Adipose tissue (tissue), 3 donors: ENCODE results near the gene DOK7. TPM values are rescaled to one million over a fixed set of nuclear protein-coding genes. Genes with fewer than 3 reads are reported as not detected.

ENCODE experiments used
- H3K27ac ChIP-seq: one replicate; pipeline ENCODE4 v1.5.1; 2013; ENCODE audit warnings: low read depth, low read length
- WGBS, 3 donors: extraction: QIAGEN DNeasy Blood & Tissue Kit; methylation state at CpG; one replicate each; pipeline ENCODE4 v1.1.7; 2013; 5-methylcytosine and 5-hydroxymethylcytosine counted together
- polyA plus RNA-seq, 3 donors: library from polyadenylated mRNA; stranded (reverse); fragments of 200-250 nt; gene quantifications; one replicate each; pipeline ENCODE4 v1.2.3, GENCODE V29; 2013
- donor health status: healthy with polysubstance abuse.
- donor health status: Bipolar disorder and iron deficiency.
- donor health status: healthy.

Gene DOK7, protein sequence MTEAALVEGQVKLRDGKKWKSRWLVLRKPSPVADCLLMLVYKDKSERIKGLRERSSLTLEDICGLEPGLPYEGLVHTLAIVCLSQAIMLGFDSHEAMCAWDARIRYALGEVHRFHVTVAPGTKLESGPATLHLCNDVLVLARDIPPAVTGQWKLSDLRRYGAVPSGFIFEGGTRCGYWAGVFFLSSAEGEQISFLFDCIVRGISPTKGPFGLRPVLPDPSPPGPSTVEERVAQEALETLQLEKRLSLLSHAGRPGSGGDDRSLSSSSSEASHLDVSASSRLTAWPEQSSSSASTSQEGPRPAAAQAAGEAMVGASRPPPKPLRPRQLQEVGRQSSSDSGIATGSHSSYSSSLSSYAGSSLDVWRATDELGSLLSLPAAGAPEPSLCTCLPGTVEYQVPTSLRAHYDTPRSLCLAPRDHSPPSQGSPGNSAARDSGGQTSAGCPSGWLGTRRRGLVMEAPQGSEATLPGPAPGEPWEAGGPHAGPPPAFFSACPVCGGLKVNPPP
- 1 to 10 TPM in 1 of 3 donors, under 1 TPM in 2; 0.11 to 2.1 (median 0.18) TPM for polyA plus RNA-seq

- no peak within 1 kb of the TSS for H3K27ac ChIP-seq
- 6 to 11% (median 8%) methylated on average over 29 to 44 of the region's 44 CpGs for WGBS, 3 donors
Measured at GRCh38 chr4:3462790-3463415, at the start of gene DOK7. Gene DOK7, plus strand, starts transcription at chr4:3463306. Its CDS starts 70 bp downstream, at chr4:3463376.

DNA sequence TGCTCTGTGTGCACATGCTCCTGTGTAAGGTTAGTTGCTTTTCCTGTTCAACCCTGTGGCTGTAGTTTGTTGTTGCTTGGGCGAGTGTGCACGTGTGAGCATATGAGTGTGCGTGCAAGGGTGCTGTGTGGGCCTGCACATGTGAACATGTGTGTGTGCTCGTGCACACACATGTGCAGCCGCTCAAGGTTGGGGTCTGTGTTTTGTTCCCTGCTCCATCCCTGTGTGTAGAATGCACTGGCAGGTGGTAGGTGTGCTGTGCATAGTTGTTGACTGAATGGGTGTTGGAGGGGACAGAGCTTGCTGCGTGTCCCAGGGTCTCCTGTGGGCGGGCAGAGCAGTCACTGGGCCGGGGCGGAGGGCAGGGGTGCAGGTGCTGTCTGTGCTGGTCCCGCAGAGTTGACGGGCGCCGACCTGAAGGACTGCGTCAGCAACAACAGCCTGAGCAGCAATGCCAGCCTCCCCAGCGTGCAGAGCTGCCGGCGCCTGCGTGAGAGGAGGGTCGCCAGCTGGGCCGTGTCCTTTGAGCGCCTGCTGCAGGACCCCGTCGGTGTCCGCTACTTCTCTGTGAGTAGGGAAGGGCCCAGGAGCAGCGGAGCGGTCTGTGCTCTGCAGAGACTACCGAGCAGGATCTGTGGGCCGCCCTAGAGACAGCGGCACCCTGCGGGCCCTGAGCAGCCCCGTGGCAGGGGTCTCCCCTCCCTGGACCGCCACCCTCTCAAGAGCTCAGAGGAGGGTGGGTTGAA is 49.3 kb upstream of the DOK7 start:
- H3K27ac ChIP-seq: no peak overlapping the region
- WGBS, 3 donors: 91 to 95% (median 94%) methylated on average over 30 to 32 of the region's 32 CpGs

DNA sequence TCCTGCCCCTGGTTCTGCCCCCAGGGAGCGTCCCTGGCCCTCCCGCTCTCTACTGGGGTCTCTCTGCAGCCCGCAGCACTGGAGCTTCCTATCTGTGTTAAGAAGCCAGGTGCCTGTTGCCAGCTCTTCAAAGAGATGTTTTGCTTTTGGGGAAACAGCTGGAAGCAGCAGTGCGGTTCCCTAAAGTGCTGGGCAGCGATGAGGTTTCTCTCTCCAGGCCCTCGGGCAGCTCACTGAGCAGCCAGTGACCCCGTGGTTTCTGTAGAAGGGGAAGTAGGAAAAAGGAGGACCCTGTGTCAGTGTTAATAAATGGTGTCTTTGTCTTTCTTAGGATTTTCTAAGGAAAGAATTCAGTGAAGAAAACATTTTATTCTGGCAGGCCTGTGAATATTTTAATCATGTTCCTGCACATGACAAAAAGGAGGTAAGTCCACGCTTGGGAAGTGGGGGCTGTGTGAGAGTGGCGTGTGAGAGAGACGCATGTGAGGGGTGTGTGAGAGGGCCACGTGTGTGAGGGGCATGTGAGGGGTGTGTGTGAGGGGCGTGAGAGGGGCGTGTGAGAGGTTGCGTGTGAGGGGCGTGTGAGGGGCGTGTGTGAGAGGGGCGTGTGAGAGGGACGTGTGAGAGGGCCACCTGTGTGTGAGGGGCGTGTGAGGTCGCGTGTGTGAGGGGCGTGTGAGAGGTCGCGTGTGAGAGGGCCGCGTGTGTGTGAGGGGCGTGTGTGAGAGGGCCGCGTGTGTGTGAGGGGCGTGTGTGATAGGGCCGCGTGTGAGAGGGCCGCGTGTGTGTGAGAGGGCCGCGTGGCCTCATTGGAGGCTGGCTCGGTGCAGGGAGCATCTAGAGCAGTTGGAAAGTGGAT is 48.5 kb upstream of the DOK7 start:
- no peak overlapping the region for H3K27ac ChIP-seq
- WGBS, 3 donors: 77 to 92% (median 86%) methylated on average over 36 to 37 of the region's 37 CpGs

GRCh38 chr4:3415471-3416141 is 47.5 kb upstream of the DOK7 start:
- H3K27ac ChIP-seq: no peak overlapping the region
- 81 to 92% (median 91%) methylated on average over 33 of the region's 33 CpGs for WGBS, 3 donors

GRCh38 chr4:3416270-3416669 is 46.8 kb upstream of the DOK7 start:
- 91 to 92% (median 91%) methylated on average over 18 of the region's 18 CpGs for WGBS, 3 donors
- H3K27ac ChIP-seq: no peak overlapping the region

- WGBS, 3 donors: 96 to 99% (median 99%) methylated on average over 17 of the region's 17 CpGs
- no peak overlapping the region for H3K27ac ChIP-seq
Measured at GRCh38 chr4:3416821-3417221, 46.3 kb upstream of the DOK7 start.

GRCh38 chr4:3417448-3417847 is 45.7 kb upstream of the DOK7 start:
- 93 to 95% (median 95%) methylated on average over 21 of the region's 21 CpGs for WGBS, 3 donors
- no peak overlapping the region for H3K27ac ChIP-seq

GRCh38 chr4:3418029-3418762 is 44.9 kb upstream of the DOK7 start:
- WGBS, 3 donors: 86 to 90% (median 87%) methylated on average over 22 of the region's 22 CpGs
- no peak overlapping the region for H3K27ac ChIP-seq

- no peak overlapping the region for H3K27ac ChIP-seq
- 87 to 88% (median 88%) methylated on average over 15 of the region's 15 CpGs for WGBS, 3 donors
Measured at GRCh38 chr4:3419836-3420605, 43.1 kb upstream of the DOK7 start.

DNA sequence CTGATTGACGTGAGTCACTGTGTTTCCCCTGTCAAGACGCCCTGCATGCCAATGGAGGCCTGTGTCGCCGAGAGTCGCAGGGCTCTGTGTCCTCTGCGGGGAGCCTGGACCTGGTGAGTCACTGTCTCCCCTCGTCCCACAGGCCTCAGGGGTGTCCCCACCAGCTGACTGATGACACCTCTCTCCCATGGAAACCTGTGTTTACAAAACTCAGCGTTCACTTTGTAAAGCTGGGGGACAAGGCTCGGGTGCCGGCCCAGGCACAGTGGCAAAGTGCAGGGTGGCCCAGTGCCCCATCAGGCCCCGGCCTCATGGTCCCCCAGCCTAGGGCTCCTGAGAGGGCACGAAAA is 42.5 kb upstream of the DOK7 start:
- WGBS, 3 donors: 86 to 90% (median 88%) methylated on average over 12 of the region's 12 CpGs
- H3K27ac ChIP-seq: no peak overlapping the region

GRCh38 chr4:3420956-3421355 is 42.1 kb upstream of the DOK7 start:
- WGBS, 3 donors: 86 to 92% (median 86%) methylated on average over 10 of the region's 10 CpGs
- no peak overlapping the region for H3K27ac ChIP-seq

DNA sequence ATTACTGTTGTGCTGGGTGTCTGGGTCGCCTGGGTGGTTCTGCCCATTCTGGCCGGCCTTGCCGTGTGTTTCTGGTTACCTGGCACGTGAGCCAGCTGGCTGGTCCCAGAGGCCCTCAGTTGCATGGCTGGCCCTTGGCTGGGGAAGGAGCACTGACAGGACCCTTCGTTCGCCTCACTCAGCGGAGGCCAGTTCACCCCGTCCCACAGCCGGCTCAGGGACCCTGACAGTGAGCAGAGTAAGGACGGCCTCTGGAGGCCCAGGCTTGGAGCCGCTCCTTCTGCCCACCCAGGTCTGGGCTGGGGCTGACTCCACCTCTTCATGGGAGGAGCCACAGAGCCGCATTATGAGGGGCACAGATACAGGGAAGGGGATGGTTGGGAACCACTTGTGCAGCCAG is 41.6 kb upstream of the DOK7 start:
- 83 to 86% (median 85%) methylated on average over 12 of the region's 12 CpGs for WGBS, 3 donors
- no peak overlapping the region for H3K27ac ChIP-seq

DNA sequence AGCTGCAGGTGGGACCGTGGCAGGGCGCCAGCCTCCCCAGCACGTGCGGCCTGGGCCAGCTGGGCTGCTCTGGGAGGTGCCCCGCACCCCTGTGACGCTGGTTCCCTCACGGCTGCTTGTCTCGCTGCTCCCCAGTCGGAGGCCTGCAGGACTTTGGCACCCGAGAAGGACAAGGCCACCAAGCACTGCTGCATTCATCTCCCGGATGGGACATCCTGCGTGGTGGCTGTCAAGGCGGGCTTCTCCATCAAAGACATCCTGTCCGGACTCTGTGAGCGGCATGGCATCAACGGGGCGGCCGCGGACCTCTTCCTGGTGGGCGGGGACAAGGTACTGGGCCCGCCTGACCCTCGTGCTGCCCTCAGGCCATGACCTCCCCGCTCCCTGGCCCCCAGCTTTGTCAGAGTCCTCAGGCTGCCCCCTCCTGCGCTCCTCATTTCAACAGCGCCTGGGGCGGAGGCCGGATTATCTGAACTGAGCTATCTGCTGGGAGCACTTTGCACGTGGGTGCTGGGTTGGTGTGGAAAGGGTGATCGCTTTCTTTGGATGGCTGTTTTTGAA is 40.8 kb upstream of the DOK7 start:
- H3K27ac ChIP-seq: no peak overlapping the region
- 83 to 91% (median 91%) methylated on average over 29 of the region's 29 CpGs for WGBS, 3 donors

DNA sequence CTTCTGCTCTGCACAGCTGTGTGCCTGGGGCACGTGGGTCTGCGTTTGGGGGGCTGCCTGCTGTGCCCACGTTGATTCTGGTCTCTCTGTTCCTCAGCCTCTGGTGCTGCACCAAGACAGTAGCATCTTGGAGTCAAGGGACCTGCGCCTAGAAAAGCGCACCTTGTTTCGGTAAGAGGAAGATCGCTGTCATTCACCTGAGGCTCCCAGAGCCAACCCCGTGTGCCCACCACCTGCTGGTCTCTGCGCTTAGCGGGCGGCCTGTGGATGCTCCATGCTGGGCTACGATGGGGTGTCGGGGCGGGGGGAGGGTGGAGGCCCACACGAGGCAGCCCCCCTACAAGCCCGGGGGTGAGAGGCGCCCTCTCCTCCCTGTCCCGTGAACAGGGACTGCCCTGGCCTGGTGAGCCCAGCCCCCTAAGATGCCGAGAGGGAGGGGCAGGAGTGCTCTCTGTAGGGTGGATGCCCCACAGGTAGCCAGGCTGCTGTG is 40.3 kb upstream of the DOK7 start:
- WGBS, 3 donors: 92 to 95% (median 94%) methylated on average over 17 to 19 of the region's 19 CpGs
- no peak overlapping the region for H3K27ac ChIP-seq

DNA sequence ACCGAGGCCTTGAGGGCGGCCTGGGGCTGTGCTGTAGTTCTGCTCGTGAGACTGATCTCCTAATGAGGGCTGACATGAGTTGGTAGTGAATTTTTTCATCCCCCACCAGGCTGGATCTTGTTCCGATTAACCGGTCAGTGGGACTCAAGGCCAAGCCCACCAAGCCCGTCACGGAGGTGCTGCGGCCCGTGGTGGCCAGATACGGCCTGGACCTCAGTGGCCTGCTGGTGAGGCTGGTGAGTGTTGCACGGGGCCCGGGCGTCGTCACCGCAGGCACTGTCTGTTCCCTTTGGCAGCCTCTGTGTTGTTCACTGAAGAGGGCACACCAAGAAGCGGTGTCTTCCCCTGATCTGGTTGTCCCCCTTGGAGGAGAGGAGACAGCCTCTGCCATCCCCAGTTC is 39.7 kb upstream of the DOK7 start:
- WGBS, 3 donors: 96 to 97% (median 96%) methylated on average over 16 of the region's 16 CpGs
- H3K27ac ChIP-seq: no peak overlapping the region

GRCh38 chr4:3423952-3424351 is 39.2 kb upstream of the DOK7 start:
- no peak overlapping the region for H3K27ac ChIP-seq
- WGBS, 3 donors: 95 to 96% (median 96%) methylated on average over 13 of the region's 13 CpGs
